GM18909 (cell line): Measurements from ENCODE around the gene ZNF232.
"Not testable (repeated sequence)": the region's sequence is repeated elsewhere in the genome, so short reads cannot be mapped to it uniquely, and the experiment has no call there.

Experiments used
- ATAC-seq: cut with Tn5 transposase; IDR thresholded peaks from one replicate; pipeline ENCODE4 v1.9.1; 2021; ENCODE audit warnings: mild to moderate bottlenecking; ENCODE audit not compliant: unreplicated experiment, poor library complexity

ZNF232 gene

GRCh38 chr17:5130687-5131086 lies 19.0 kb upstream of the ZNF232 start:
- ATAC-seq, result not testable (repeated sequence)

DNA sequence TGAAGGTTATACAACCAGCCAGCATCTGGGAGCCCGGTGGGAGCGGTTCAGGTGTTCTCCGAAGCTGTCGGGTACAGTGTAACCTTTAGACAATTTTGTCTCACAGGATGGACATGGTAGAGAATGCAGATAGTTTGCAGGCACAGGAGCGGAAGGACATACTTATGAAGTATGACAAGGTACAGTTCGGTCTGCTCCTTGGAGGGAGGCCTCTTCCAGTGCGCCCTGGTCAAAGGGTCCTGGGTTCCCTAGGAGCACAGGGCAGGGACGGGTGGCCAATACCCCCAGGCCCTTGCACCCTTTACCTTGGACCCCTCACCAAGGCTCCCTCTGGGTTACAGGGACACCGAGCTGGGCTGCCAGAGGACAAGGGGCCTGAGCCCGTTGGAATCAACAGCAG lies 18.6 kb upstream of the ZNF232 start:
- ATAC-seq, result not testable (repeated sequence)

GRCh38 chr17:5129770-5130169 lies 18.1 kb upstream of the ZNF232 start:
- ATAC-seq, result not testable (repeated sequence)

- ATAC-seq, result no peak
Measured at GRCh38 chr17:5128905-5129535, 17.3 kb upstream of the ZNF232 start.

DNA sequence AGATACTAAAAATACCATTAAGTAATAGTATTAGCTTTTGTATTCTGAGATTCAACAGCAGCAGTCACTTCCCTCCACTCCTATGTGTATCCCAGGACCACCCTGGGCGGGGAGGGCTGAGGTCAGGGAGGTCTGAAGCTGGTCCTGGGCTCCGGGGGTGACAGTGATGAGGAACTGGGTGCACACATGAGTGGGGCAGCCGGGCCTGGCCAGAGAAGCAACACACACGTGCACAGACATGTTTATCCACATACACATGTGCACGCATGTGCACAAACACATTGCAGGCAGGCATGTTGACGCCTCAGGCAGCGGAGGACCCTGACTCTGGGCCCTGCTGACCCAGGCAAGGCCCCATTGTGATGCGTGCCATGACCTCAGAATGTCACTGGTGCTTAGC lies 16.7 kb upstream of the ZNF232 start:
- not testable (repeated sequence) for ATAC-seq

GRCh38 chr17:5127910-5128309 lies 16.2 kb upstream of the ZNF232 start:
- ATAC-seq, result no peak

- no peak for ATAC-seq
Measured at GRCh38 chr17:5126719-5127488, 15.2 kb upstream of the ZNF232 start.

- ATAC-seq, result not testable (repeated sequence)
Measured at GRCh38 chr17:5124896-5125295, 13.2 kb upstream of the ZNF232 start.

DNA sequence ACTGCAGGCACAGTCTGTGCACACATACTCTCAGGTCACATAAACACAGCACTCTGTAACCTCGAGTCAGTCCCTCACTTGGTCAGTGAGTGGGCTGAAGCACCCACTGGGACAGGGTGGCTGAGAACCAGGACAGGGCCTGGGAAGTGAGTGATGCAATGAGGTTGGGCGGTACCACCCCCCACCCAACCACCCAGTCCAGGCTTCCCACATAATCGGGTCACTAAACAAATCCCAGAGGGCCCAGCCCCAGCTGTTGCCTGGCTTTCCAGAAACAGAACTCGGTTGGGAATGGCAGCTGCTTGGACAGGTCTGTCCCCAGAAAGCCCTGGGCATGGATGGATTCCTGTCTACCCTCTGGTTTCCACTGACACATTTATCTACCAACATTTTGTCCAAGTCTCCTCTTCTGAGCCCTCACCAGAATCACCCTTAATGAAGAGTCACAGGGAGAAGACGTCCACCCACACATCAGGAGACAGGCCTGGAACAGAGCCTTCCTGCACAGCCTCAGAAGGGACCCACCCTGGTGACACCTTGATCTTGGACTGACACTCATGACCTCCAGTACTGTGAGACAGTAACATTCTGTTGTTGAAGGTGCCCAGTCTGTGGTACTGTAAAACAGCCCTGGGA lies 12.6 kb upstream of the ZNF232 start:
- not testable (repeated sequence) for ATAC-seq

DNA sequence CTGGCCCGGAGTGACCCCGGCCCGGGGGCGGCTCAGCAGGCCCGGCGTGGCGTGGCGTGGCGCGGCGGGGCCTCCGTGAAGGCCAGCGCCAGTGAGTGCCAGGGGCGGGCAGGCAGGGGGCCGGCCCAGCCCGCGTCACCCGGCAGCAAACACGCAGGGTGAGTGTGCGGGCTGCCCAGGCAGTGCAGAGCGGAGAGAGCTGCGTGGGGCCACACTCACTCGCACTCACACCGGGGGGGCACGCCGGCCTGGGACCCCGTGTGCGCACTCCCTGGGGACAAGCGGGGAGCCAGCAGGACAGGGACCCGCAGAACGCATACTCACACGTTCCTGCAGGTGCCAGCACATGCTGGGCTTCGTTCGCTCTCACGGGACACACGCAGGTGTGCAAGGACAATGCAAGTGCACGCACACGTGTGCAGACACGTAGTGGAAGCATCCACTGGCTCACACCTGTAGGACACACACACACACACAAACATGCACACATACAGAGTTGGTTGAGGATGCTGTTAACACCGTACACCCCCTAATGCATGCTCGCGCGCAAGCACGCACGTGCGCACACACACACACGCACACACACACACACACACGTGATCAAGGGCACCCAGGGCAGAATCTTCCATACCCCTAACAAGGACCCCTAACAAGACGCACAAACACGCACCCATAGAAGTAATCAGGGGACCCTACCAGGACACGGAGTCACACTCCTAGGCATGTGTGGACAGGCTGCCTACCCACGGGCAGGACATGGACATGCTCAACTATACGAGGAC lies 11.9 kb upstream of the ZNF232 start:
- no peak for ATAC-seq

DNA sequence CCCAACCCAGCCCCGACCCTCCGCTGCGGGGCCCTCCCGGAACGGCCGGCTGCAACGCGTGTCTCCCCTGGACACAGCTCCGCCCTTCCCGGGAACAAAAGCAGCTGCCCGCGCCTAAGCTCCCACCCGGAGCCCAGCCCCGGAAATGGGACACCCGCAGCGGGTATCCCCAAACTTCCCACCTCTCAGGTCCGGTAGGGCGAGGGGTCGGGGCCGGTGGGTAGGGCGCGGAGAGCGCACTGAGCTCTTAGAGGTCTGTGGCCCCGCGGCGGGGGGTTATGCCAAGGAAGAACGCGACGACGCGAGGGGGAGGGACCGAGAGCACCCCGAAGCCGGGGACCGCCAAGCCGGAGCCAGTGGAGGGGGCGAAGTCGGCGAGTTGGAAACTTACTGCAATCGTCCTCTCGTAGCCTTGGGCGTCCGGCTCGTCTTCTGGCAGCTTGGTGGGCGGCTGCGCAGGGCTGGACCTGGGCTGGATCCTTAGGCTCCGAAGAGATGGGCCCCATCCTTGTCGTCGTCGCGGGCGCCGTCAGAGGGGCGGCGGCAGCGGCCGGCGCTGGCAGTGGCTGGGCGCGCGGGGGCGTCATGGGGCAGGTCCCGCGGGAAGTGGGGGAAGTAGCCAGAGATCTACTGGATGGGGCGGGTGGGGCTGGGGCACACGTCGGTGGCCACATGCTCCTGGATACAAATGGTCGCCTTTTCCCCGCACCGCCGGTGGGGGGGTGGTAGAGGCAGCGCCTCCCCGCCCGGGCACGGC lies 11.1 kb upstream of the ZNF232 start:
- no peak for ATAC-seq

DNA sequence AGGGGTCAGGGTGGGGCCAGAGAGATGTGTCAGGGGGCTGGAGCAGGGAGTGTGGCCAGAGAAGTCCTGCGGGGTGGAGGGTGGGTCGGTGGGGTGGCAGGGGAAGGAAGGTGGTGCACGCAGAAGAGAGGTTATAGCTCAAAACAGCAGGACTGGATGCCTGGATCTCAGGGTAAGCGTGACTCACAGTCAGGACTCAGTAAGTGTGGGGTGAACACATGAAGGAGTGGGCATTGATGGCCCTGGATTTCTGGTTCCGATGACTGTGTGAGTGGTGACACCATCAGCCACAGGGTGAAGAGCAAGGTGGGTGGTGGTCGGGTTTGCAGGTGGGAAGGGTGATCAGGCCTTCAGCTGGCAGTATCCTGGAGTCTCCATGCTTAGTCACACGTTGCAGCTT lies 10.4 kb upstream of the ZNF232 start:
- ATAC-seq, result not testable (repeated sequence)

DNA sequence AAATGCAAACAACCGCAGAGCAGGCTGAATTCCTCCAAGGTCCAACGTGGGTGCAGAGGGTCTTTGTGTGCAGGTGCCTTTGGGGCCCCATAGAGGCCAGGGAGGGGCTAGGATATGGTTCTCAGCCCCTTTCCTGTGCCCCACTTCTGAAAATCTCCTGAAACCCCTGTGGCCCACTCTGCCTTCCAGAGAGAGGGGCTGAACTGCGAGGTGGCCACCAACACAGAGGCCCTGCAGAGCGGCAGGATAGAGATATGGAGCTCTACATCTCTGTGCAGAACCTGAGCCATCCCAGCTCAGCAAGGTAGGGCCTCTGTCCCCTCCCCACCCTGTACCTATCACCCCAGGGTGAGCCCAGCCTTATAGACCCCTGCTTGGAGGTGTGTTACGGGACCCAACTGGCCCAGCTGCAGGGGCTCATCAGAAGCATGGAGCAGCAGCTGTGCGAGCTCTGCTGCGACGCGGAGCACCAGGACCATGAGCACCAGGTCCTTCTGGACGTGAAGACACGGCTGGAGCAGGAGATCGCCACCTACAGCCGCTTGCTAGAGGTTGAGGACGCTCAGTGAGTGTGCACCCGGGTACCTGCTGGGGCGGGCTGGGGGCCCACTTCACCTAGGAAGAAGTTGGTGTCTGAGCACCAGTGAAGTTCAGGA lies 9.6 kb upstream of the ZNF232 start:
- ATAC-seq, result no peak

DNA sequence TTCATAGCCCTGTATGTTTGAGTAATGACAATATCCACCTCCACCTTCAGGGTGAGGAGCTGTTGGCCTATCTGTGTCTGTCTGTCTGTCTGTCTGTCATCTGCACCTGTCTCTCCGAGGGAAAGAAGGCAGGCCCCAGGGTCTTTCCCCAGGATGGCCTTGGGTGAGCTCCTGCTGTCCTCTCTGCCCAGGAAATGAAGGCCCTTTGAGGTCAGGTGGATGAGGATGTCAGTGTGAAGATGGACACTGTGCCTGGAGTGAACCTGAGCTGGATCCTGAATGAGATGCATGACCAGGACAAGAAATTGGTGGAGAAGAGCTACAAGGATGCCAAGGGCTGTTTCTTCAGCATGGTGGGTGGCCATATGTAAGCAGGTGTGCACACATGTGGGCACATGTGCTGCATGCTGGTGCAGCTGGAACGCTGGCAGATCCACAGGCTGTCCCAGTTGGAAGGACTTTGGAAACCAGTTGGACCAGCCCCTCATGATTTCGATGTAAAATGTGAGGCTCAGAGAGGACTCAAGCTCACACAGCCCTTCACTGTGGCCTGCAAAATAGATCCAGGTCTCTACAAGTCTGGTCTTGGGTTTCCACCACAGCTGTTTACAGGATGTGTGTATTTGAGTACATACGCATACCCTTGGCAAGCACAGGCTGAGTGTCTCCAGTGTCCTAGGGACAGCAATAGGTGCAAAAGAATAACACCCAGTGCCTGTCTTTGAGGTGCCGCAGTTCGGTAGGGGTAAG lies 8.9 kb upstream of the ZNF232 start:
- ATAC-seq, result not testable (repeated sequence)

DNA sequence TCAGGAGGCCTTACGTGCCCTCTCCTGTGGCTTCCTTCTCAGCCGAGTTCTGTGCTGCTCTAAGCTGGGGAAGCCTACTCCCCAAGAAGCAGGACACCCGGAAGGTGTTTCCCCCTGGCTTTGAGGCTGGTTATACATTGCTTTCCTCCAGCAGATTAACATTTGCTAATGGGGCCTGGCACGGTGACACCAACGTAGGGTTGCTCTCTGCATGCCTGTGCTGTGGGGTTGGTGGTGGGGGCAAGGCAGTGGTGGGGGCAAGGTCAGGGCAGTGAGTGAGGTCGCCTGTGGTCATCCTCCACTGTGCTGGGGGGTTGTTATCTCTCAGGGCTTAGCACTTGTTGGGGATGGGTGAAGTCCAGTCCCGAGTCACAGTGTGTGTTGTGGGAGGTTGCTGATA lies 8.4 kb upstream of the ZNF232 start:
- ATAC-seq, result no peak

DNA sequence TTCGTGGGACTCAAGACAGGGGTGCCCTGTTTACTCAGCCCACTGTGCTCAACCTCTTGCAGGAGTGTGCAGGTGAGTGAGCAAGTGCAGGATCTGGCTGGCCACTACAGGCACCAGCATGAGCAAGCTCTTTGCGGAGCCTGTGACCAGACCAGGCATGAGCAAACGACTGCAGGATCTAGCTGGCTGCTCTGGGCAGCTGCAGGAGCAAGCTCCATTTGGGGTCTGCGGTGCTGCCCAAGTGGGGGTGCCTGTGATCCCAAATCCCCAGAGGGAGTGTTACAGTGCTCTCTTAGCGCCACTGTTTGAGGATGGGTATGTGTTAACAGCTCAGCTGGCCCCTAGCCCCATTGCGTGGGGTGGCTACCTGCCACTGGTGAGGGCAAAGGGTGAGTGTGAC lies 6.5 kb upstream of the ZNF232 start:
- ATAC-seq, result no peak

DNA sequence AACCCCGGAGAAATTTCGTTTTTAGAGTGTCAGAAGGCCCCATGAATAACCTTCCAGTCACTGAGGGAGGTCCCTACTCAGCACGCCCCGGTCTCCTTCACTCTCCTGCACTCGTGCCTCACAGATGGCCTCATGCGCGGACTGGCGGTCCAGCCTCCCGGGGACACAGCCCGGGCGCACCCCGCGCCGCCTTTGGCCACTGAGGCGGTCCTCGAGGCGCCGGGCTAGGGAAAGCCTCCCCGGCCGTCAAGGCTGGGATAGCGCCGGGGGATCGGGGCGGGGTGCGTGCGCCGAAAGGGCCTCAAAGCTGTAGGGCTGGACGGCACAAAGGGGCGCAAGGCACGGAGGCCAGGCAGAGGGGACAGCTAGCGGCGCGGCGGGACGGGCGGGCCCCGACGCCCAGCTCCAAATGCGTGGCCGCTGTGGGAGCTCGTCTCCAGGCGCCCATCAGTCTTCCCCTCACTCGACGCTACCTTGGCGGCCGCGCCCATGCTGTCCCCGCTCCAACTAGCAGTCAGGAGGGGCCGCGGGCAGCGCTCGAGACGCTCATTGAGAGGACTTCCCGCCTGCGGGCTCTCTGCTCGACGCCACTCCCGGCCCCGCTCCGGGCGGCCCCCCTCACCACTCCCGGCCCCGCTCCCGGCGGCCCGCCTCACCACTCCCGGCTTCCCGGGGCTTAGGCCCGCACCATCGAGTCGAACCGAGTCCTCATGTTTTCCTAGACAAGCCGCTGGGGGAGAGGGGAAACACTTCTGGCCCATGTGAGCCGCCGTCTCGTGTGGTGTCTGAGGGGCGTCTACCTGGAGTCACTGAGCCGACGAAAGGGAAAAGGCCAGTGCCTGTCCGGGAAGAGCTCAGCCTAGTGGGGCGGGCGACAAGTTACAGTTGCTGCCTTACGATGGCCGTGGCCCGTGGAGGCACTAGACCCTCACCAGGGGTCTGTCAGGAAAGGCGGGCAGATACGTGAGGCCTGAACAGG lies 4.3 kb upstream of the ZNF232 start, which contains the start of gene USP6:
TSS of gene USP6 (plus strand) at position 360 of the 979 bp plus-strand sequence. CDS start 14,336 bp downstream, outside the sequence.
- ATAC-seq, result no peak

GRCh38 chr17:5110816-5111215 lies 862 bp downstream of the ZNF232 start:
- ATAC-seq, result no peak
